Neural crest cell (in vitro differentiated cells): ENCODE results near the gene ENOX1. TPM values are rescaled to one million over a fixed set of nuclear protein-coding genes. Genes with fewer than 3 reads are reported as not detected.

Experiments
- DNase-seq: peaks from one replicate; pipeline ENCODE4 v3.0.0; 2021; ENCODE audit warnings: low read depth, mixed read lengths, low spot score
- H3K27ac Mint-ChIP-seq: one replicate; pipeline ENCODE4 v1.8.0; 2021; ENCODE audit warnings: mild to moderate bottlenecking, mixed read lengths; ENCODE audit not compliant: unreplicated experiment
- H3K27me3 Mint-ChIP-seq: 2 replicates; pipeline ENCODE4 v1.8.0; 2021; ENCODE audit warnings: low read depth, mild to moderate bottlenecking, mixed read lengths
- H3K36me3 Mint-ChIP-seq: 2 replicates; pipeline ENCODE4 v1.8.0; 2021; ENCODE audit warnings: low read depth, mild to moderate bottlenecking, mixed read lengths
- H3K4me1 Mint-ChIP-seq: 2 replicates; pipeline ENCODE4 v1.8.0; 2021; ENCODE audit warnings: mixed read lengths
- H3K4me3 Mint-ChIP-seq: one replicate; pipeline ENCODE4 v1.8.0; 2021; ENCODE audit warnings: mild to moderate bottlenecking, mixed read lengths
- H3K9me3 Mint-ChIP-seq: 2 replicates; pipeline ENCODE4 v1.8.0; 2021; ENCODE audit warnings: mixed read lengths
- CTCF ChIP-seq: fragments of 200-600 bp; sonication (generic); conservative IDR thresholded peaks from 2 replicates; pipeline ENCODE4 v1.5.0; 2021; ENCODE audit warnings: antibody characterized with exemption, mild to moderate bottlenecking
- total RNA-seq: library from RNA; stranded (reverse); gene quantifications from 2 replicates; pipeline ENCODE4 v1.2.1, GENCODE V29; 2021

Gene ENOX1
- total RNA-seq, 1 donor from 2014 or later = 3.8 TPM

DNA sequence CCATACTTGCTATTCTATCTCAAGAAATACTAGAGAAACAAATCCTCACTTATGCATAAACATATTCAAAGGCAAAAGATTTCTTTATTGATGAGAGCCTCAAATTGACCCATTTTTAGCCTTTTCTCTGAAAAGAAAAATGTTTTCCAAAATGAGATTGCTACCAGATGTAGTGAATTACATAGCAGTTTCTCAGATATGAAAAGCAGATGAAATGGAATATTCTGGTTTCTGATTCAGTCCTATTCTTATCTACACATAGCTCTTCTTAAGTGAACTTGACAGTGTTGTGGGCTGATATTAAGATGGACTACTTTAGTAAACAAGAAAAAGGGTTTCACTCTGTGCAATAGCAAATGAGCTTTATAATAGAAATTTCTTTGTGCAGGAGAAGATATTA, 579.9 kb downstream of the ENOX1 start:
- Mint-ChIP-seq H3K4me3 (no peak overlapping the region), H3K36me3 (no peaks in the 10 kb centered on the region), H3K4me1 (no peaks in the 10 kb centered on the region), H3K9me3 (peaks cover 3% of the 10 kb centered on the region), H3K27me3 (no peaks in the 10 kb centered on the region), H3K27ac (no peak overlapping the region)
- DNase-seq = no peak
- no peak for TF ChIP-seq CTCF

DNA sequence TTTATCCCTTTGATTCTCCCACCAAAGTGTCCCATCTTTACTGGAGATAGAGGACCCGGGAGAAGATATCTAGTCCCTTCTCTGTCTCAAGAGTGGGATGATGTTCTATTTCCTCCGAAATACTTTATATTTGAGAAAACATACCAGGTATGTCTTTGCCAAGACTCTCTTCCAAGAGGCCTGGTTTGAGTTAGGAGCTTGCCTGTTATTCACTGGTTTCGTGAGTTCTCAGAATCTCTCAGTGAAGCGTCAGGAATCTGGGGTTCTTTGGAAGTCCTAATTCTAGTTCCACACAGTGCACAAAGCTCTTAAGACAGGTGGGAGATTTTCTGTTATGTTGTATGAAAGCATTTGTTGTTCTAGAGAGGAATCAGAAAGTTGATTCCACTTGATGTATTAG, 581.4 kb downstream of the ENOX1 start:
- no peaks in the 10 kb centered on the region for H3K27me3 Mint-ChIP-seq
- H3K9me3 Mint-ChIP-seq = peaks cover 9% of the 10 kb centered on the region
- no peak overlapping the region for H3K4me3 Mint-ChIP-seq
- H3K36me3 Mint-ChIP-seq = peaks cover 4% of the 10 kb centered on the region
- no peak for DNase-seq
- H3K27ac Mint-ChIP-seq = no peak overlapping the region
- H3K4me1 Mint-ChIP-seq = no peaks in the 10 kb centered on the region
- no peak for TF ChIP-seq CTCF

GRCh38 chr13:43204591-43204990, 582.2 kb downstream of the ENOX1 start:
- Mint-ChIP-seq H3K9me3 (peaks cover 9% of the 10 kb centered on the region), H3K4me1 (no peaks in the 10 kb centered on the region), H3K27me3 (no peaks in the 10 kb centered on the region), H3K4me3 (no peak overlapping the region), H3K27ac (no peak overlapping the region), H3K36me3 (peaks cover 4% of the 10 kb centered on the region)
- TF ChIP-seq CTCF = no peak
- DNase-seq = no peak

- Mint-ChIP-seq H3K36me3 (peaks cover 4% of the 10 kb centered on the region), H3K27me3 (no peaks in the 10 kb centered on the region), H3K4me1 (no peaks in the 10 kb centered on the region), H3K27ac (no peak overlapping the region), H3K9me3 (peaks cover 11% of the 10 kb centered on the region), H3K4me3 (no peak overlapping the region)
- DNase-seq = no peak
- TF ChIP-seq CTCF = no peak
Measured at GRCh38 chr13:43203781-43204180, 583.0 kb downstream of the ENOX1 start.

DNA sequence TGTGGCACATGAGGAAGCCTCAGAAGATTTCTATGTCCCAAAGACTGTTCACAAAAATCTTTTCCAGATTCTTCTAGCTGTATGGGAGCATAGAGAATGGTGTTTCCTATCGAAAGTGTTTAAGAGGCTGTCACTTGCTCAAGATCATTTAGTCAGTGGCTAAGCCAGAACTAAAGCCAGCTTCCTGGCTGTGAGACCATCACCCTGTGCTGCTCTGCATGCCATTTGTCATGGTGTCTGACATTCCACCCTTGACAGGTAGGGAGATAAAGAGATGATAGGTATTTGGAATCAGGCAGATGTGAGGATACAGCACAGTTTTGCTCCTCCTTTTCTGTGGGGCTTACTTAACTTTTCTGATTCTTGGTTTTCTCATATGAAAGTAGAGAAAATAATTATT, 586.0 kb downstream of the ENOX1 start:
- H3K36me3 Mint-ChIP-seq = peaks cover 4% of the 10 kb centered on the region
- peaks cover 11% of the 10 kb centered on the region for H3K9me3 Mint-ChIP-seq
- TF ChIP-seq CTCF = no peak
- no peak for DNase-seq
- H3K27me3 Mint-ChIP-seq = no peaks in the 10 kb centered on the region
- H3K27ac Mint-ChIP-seq = no peak overlapping the region
- H3K4me3 Mint-ChIP-seq = no peak overlapping the region
- H3K4me1 Mint-ChIP-seq = no peaks in the 10 kb centered on the region

- no peak for DNase-seq
- Mint-ChIP-seq H3K4me3 (no peak overlapping the region), H3K27ac (no peak overlapping the region), H3K27me3 (no peaks in the 10 kb centered on the region), H3K9me3 (peaks cover 11% of the 10 kb centered on the region), H3K36me3 (peaks cover 4% of the 10 kb centered on the region), H3K4me1 (no peaks in the 10 kb centered on the region)
- TF ChIP-seq CTCF = no peak
Measured at GRCh38 chr13:43200307-43200706, 586.5 kb downstream of the ENOX1 start.
